ENCODE measurements around the gene FOXRED1.
A peak's percentile ranks its signal among the peaks of the same experiment; 100 is the strongest.

FOXRED1 gene

DNA sequence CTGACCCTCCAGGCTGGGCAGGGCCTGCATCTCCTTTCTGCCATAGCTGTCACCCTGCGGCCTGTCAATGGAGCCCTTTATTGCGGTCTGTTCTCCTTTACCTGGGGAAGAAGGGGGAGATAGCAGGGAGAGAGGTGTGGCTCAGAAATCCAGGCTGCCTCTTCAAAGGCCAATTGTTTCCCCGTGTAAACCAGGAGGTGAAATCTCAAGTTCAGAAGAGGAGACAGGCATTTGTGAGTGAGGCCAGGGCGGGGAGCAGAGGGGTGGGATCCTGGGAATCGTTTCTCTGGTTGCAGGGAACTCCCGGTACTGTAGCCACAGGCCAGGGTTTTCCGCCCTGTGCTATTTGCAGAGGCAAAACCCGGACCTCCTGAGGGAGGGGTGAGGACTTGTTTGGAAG lies 44.0 kb downstream of the FOXRED1 start:
- no peak for DNase-seq

DNA sequence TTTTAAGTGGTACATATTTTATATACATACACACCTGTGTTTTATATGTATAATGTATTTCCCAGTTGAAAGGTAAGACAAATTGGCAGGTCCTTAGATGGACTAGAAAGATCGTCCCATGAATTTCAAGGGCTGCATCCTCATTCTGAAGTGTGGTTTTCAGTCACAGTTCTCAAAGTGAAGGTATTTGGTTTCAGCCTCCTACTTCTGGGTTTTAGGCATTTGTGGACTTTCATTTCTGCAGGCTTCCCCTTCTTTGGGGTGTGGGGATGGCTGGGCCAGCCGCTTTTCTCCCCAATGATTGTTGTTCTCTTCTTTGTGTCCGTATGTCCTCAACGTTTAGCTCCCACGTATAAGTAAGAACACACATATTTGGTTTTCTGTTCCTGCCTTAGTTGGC lies 44.9 kb downstream of the FOXRED1 start:
- no peak for DNase-seq

DNA sequence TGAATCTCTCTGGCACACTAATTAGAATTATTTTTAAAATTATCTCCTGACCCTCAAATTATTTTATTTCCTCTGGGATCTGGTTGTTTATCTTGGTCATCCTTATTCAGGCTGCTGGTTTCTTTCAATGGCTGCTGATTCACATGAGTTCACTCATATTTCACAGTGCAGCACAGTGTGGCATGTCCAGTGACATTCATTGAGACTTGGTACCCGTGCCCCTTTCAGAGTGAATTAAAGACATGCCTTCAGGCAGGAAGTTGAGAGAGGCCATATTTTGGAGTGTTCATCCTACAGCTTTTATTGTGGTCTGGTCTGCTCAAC lies 48.4 kb downstream of the FOXRED1 start:
- DNase-seq = no peak

DNA sequence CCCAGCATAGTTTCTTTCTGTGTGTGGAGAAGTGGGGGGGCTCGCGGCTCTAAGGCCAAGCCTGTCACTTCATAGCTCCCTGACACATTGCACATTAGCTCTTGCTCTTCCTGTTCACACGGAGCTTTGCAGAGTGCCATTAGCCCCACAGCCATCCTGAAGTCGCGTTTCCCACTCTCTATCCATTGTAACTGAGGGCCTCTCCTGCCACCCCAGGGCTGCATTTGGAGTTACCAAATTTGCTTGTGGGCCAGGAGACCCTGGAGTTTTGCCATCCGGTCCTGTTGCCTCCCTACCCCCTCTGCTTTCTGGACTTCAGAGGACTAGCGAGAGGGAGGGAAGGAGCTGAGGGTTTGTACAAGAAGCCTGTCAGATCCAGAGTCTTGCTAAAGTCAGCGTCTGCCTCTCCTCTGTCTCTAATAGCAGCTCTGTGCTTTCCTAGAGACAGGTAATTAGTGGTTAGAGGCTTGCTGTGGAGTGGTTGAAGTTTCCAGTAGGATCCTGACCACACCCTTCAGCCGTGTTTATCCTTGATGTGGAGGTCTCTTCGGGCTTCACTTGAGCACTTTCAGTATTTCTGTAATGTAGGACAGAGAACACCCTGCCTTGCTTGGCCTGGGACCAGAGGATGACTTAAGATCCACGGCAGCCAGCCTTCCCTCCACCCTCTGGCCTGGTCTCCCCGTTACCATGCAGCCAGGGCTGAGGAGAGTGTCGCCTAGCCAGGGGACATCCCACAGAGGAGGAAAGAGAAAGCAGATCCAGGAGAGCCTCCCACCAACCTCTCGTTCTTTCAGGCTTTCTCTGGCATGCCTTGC lies 49.0 kb downstream of the FOXRED1 start:
- DNase-seq = peak; percentile 94

DNA sequence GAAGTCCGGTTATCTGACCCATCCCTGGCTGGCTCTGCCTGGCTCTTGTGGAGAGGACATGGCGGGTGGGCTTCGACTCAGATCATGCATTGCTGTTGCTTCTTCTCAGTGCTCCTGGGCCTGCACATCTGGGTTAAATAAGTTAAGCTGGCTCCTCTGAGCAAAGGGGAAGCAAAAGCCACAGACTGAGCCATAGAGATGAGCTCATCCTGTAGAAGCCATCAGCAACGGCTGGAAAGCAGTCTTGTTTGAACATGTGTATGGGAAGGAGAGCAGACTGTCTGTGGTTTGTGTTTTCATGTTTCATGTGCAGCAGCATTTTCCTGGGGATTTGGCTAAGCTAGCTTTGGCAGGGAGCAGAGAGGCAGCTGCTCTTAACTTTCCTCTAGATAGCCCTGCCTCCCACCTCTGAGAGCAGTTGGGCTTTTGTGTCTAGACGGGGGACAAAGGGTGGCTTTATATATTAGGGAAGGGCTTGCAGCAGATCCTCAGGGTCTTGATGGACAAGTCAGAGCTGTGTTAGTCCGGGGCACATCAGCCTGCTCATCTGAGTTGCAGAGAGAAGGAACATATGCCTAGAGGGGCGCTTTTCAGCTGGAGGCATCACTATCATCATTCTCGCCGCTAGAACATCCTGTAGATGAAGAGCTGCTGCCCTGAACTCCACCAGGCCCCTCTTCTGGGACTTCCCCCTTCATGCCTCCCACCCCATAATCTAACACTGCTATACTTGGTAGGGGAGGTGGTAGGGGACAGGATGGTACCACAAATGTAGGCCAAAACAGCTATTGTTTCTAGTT lies 49.8 kb downstream of the FOXRED1 start:
- DNase-seq = peak; percentile 96

DNA sequence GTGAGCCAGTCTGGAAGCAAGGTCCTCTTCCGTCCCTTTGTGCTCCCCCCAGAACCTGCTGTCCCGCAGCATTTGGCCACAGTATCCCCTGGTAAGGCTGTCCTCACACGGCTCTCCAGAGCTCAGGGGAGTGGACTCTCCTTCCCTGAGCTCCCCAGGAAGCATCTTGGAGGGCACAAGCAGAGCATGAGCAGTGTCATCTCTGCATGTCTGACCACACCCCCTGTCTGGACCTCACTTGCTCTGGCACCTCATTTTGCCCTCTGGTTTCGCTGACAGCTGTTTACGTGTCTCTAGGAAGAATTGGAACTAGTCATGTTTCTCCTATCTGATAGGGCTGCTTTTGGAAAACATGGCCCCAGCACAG lies 50.4 kb downstream of the FOXRED1 start:
- no peak for DNase-seq

DNA sequence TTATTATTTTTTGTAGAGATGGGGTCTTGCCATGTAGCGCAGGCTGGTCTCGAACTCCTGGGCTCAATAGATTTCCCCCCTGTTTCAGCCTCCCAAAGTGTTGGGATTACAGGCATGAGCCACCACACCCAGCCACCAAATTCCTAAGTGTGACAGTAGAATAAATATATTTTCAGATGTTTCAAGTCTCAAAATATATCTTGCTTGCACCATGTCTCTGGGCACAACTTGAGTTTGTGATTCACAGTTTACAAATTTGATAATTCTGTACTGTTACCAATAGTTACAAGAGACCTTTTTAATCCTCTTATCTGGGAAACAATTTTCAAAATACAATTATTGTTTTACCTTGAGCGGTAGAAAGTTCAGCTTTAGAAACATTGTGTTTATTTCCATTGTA lies 54.0 kb downstream of the FOXRED1 start:
- no peak for DNase-seq

DNA sequence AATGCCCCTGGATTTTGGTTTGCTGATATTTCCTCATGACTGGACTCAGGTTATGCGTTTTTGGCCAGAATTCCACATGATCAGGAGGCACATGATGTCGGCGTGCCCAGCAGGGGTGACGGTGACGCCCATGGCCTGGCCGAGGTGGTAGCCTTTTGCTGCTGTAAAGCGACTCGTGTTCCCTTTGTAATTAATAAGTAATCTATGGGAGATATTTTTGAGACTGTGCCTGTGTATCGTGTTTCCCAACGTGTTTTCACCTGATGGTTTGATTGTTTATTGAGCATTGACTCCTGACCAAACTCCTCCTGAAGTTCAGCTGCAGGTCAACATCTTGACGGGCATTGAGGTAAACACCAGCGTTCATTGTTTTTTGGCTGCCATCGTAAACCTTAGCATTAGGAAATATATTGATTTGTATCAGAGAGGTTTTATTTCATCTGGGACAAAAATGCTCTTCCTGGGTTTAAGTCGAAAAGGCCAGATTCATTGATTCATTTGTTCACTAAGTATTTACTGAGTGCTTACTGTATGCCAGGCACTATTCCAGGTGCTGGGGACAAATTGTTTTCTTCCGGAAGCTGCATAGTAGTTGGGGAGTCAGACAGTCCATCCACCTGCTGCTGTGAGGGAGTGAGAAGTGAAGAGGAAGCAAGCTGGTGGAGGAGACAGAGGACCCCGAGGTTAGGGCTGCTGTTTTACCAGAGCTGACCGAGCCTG lies 58.5 kb downstream of the FOXRED1 start:
- no peak for DNase-seq

Measured in fibroblast of skin of scalp (primary cell).